ENCODE data around the gene VPS13D.

The VPS13D gene

GRCh38 chr1:12485231-12486058 lies 255.6 kb downstream of the VPS13D start:
- peaks cover 5% of the 10 kb centered on the region for H3K9me3 ChIP-seq (ENCODE audit: low read length)
- H3K4me3 ChIP-seq (ENCODE audit: low read length) = no peak overlapping the region
- no peaks in the 10 kb centered on the region for H3K27me3 ChIP-seq (ENCODE audit: insufficient read depth, low read length)
- H3K4me1 ChIP-seq (ENCODE audit: insufficient read depth, low read length) = no peaks in the 10 kb centered on the region
- no peak overlapping the region for H2AFZ ChIP-seq (ENCODE audit: low read depth, low read length)
- H3K36me3 ChIP-seq (ENCODE audit: insufficient read depth, low read length) = peaks cover 2% of the 10 kb centered on the region

GRCh38 chr1:12486059-12486341 lies 256.2 kb downstream of the VPS13D start:
- Histone ChIP-seq H2AFZ (ENCODE audit: low read depth, low read length) (no peak overlapping the region), H3K4me3 (ENCODE audit: low read length) (no peak overlapping the region), H3K27me3 (ENCODE audit: insufficient read depth, low read length) (no peaks in the 10 kb centered on the region), H3K4me1 (ENCODE audit: insufficient read depth, low read length) (no peaks in the 10 kb centered on the region), H3K9me3 (ENCODE audit: low read length) (peaks cover 8% of the 10 kb centered on the region), H3K36me3 (ENCODE audit: insufficient read depth, low read length) (peaks cover 2% of the 10 kb centered on the region)

- Histone ChIP-seq H3K4me3 (ENCODE audit: low read length) (no peak overlapping the region), H3K9me3 (ENCODE audit: low read length) (peaks cover 8% of the 10 kb centered on the region), H3K4me1 (ENCODE audit: insufficient read depth, low read length) (no peaks in the 10 kb centered on the region), H2AFZ (ENCODE audit: low read depth, low read length) (no peak overlapping the region), H3K36me3 (ENCODE audit: insufficient read depth, low read length) (peaks cover 2% of the 10 kb centered on the region), H3K27me3 (ENCODE audit: insufficient read depth, low read length) (no peaks in the 10 kb centered on the region)
Measured at GRCh38 chr1:12486401-12487005, 256.7 kb downstream of the VPS13D start.

GRCh38 chr1:12487520-12487919 lies 257.7 kb downstream of the VPS13D start:
- no peak overlapping the region for H2AFZ ChIP-seq (ENCODE audit: low read depth, low read length)
- no peak overlapping the region for H3K4me3 ChIP-seq (ENCODE audit: low read length)
- H3K9me3 ChIP-seq (ENCODE audit: low read length) = peaks cover 10% of the 10 kb centered on the region

GRCh38 chr1:12488666-12489354 lies 259.0 kb downstream of the VPS13D start:
- Histone ChIP-seq H3K4me3 (ENCODE audit: low read length) (no peak overlapping the region), H3K36me3 (ENCODE audit: insufficient read depth, low read length) (peaks cover 2% of the 10 kb centered on the region), H2AFZ (ENCODE audit: low read depth, low read length) (no peak overlapping the region), H3K4me1 (ENCODE audit: insufficient read depth, low read length) (no peaks in the 10 kb centered on the region), H3K9me3 (ENCODE audit: low read length) (peaks cover 10% of the 10 kb centered on the region), H3K27me3 (ENCODE audit: insufficient read depth, low read length) (no peaks in the 10 kb centered on the region)

More at GRCh38 chr1:12487520-12487919, 257.7 kb downstream of the VPS13D start:
- Histone ChIP-seq H3K36me3 (ENCODE audit: insufficient read depth, low read length) (peaks cover 2% of the 10 kb centered on the region), H3K27me3 (ENCODE audit: insufficient read depth, low read length) (no peaks in the 10 kb centered on the region), H3K4me1 (ENCODE audit: insufficient read depth, low read length) (no peaks in the 10 kb centered on the region)

GRCh38 chr1:12490532-12491142 lies 260.8 kb downstream of the VPS13D start:
- no peak overlapping the region for H3K4me3 ChIP-seq (ENCODE audit: low read length)
- H3K4me1 ChIP-seq (ENCODE audit: insufficient read depth, low read length) = no peaks in the 10 kb centered on the region
- no peak overlapping the region for H2AFZ ChIP-seq (ENCODE audit: low read depth, low read length)
- no peaks in the 10 kb centered on the region for H3K27me3 ChIP-seq (ENCODE audit: insufficient read depth, low read length)
- peaks cover 10% of the 10 kb centered on the region for H3K9me3 ChIP-seq (ENCODE audit: low read length)
- H3K36me3 ChIP-seq (ENCODE audit: insufficient read depth, low read length) = peaks cover 2% of the 10 kb centered on the region

GRCh38 chr1:12491656-12492055 lies 261.8 kb downstream of the VPS13D start:
- Histone ChIP-seq H2AFZ (ENCODE audit: low read depth, low read length) (no peak overlapping the region), H3K9me3 (ENCODE audit: low read length) (peaks cover 9% of the 10 kb centered on the region), H3K4me1 (ENCODE audit: insufficient read depth, low read length) (no peaks in the 10 kb centered on the region), H3K27me3 (ENCODE audit: insufficient read depth, low read length) (no peaks in the 10 kb centered on the region), H3K36me3 (ENCODE audit: insufficient read depth, low read length) (peaks cover 2% of the 10 kb centered on the region), H3K4me3 (ENCODE audit: low read length) (no peak overlapping the region)

- Histone ChIP-seq H3K36me3 (ENCODE audit: insufficient read depth, low read length) (peaks cover 5% of the 10 kb centered on the region), H3K27me3 (ENCODE audit: insufficient read depth, low read length) (no peaks in the 10 kb centered on the region), H3K9me3 (ENCODE audit: low read length) (peaks cover 2% of the 10 kb centered on the region), H2AFZ (ENCODE audit: low read depth, low read length) (no peak overlapping the region), H3K4me1 (ENCODE audit: insufficient read depth, low read length) (no peaks in the 10 kb centered on the region), H3K4me3 (ENCODE audit: low read length) (no peak overlapping the region)
Measured at GRCh38 chr1:12495725-12496124, 265.9 kb downstream of the VPS13D start.

- Histone ChIP-seq H3K27me3 (ENCODE audit: insufficient read depth, low read length) (no peaks in the 10 kb centered on the region), H2AFZ (ENCODE audit: low read depth, low read length) (no peak overlapping the region), H3K4me1 (ENCODE audit: insufficient read depth, low read length) (no peaks in the 10 kb centered on the region), H3K4me3 (ENCODE audit: low read length) (no peak overlapping the region), H3K9me3 (ENCODE audit: low read length) (peaks cover 2% of the 10 kb centered on the region), H3K36me3 (ENCODE audit: insufficient read depth, low read length) (peaks cover 5% of the 10 kb centered on the region)
Measured at GRCh38 chr1:12496154-12496961, 266.5 kb downstream of the VPS13D start.

- H3K36me3 ChIP-seq (ENCODE audit: insufficient read depth, low read length) = peaks cover 5% of the 10 kb centered on the region
- no peaks in the 10 kb centered on the region for H3K9me3 ChIP-seq (ENCODE audit: low read length)
- H3K4me3 ChIP-seq (ENCODE audit: low read length) = no peak overlapping the region
- no peak overlapping the region for H2AFZ ChIP-seq (ENCODE audit: low read depth, low read length)
- H3K4me1 ChIP-seq (ENCODE audit: insufficient read depth, low read length) = no peaks in the 10 kb centered on the region
- no peaks in the 10 kb centered on the region for H3K27me3 ChIP-seq (ENCODE audit: insufficient read depth, low read length)
Measured at GRCh38 chr1:12499539-12500240, 269.9 kb downstream of the VPS13D start.

- H3K4me3 ChIP-seq (ENCODE audit: low read length) = no peak overlapping the region
- H3K36me3 ChIP-seq (ENCODE audit: insufficient read depth, low read length) = peaks cover 5% of the 10 kb centered on the region
- no peaks in the 10 kb centered on the region for H3K27me3 ChIP-seq (ENCODE audit: insufficient read depth, low read length)
- no peaks in the 10 kb centered on the region for H3K9me3 ChIP-seq (ENCODE audit: low read length)
- H2AFZ ChIP-seq (ENCODE audit: low read depth, low read length) = no peak overlapping the region
- peaks cover 16% of the 10 kb centered on the region for H3K4me1 ChIP-seq (ENCODE audit: insufficient read depth, low read length)
Measured at GRCh38 chr1:12501661-12502060, 271.8 kb downstream of the VPS13D start.
